Stimulated activated CD4-positive, alpha-beta T cell treated with anti-CD3 and anti-CD28 coated beads, Interleukin-2, amount 100 ng/mL, for 4 hours (primary cell): ENCODE measurements around the gene ALDH8A1.
"Not testable (repeated sequence)": the region's sequence is repeated elsewhere in the genome, so short reads cannot be mapped to it uniquely, and the experiment has no call there.

ENCODE experiments used
- DNase-seq: peaks from one replicate; pipeline ENCODE4 v3.0.0-alpha.2; 2020; ENCODE audit warnings: low read depth

ALDH8A1 gene

GRCh38 chr6:134910593-134910935 lies 39.3 kb downstream of the ALDH8A1 start:
- DNase-seq: no peak

- no peak for DNase-seq
These were observed 40.0 kb downstream of the ALDH8A1 start for GRCh38 chr6:134909701-134910592.

- no peak for DNase-seq
These were observed 40.9 kb downstream of the ALDH8A1 start for GRCh38 chr6:134908906-134909516.

GRCh38 chr6:134904731-134905130 lies 45.2 kb downstream of the ALDH8A1 start:
- DNase-seq: not testable (repeated sequence)

GRCh38 chr6:134903448-134903847 lies 46.5 kb downstream of the ALDH8A1 start:
- DNase-seq: no peak

- no peak for DNase-seq
These were observed 47.0 kb downstream of the ALDH8A1 start for GRCh38 chr6:134902936-134903335.

GRCh38 chr6:134902074-134902861 lies 47.6 kb downstream of the ALDH8A1 start:
- no peak for DNase-seq

- no peak for DNase-seq
These were observed 51.3 kb downstream of the ALDH8A1 start for GRCh38 chr6:134898575-134898974.

GRCh38 chr6:134898166-134898565 lies 51.7 kb downstream of the ALDH8A1 start:
- DNase-seq: not testable (repeated sequence)

GRCh38 chr6:134896910-134897309 lies 53.0 kb downstream of the ALDH8A1 start:
- no peak for DNase-seq

- no peak for DNase-seq
These were observed 55.1 kb downstream of the ALDH8A1 start for GRCh38 chr6:134894800-134895199.

GRCh38 chr6:134892362-134892761 lies 57.5 kb downstream of the ALDH8A1 start:
- no peak for DNase-seq

- DNase-seq: no peak
These were observed 58.3 kb downstream of the ALDH8A1 start for GRCh38 chr6:134891633-134892032.

GRCh38 chr6:134888316-134888715 lies 61.6 kb downstream of the ALDH8A1 start:
- DNase-seq: no peak

- no peak for DNase-seq
These were observed 65.1 kb downstream of the ALDH8A1 start for GRCh38 chr6:134884752-134885151.

- DNase-seq: no peak
These were observed 66.6 kb downstream of the ALDH8A1 start for GRCh38 chr6:134883314-134883713.

- no peak for DNase-seq
These were observed 67.4 kb downstream of the ALDH8A1 start for GRCh38 chr6:134882426-134883038.

GRCh38 chr6:134880487-134881190 lies 69.3 kb downstream of the ALDH8A1 start:
- no peak for DNase-seq

GRCh38 chr6:134878136-134878535 lies 71.8 kb downstream of the ALDH8A1 start:
- no peak for DNase-seq

- no peak for DNase-seq
These were observed 74.5 kb downstream of the ALDH8A1 start for GRCh38 chr6:134875367-134875766.

GRCh38 chr6:134873500-134874388 lies 76.2 kb downstream of the ALDH8A1 start:
- no peak for DNase-seq
